ENCODE measurements around the gene CCDC160. TPM values are rescaled to one million over a fixed set of nuclear protein-coding genes. Genes with fewer than 3 reads are reported as not detected.

CCDC160 gene
- total and polyA plus RNA-seq, 2 of the 8 experiments (the other 6 are each of a cell fraction or from before 2014, with no cell fraction given): 0.92 to 2.6 TPM

DNA sequence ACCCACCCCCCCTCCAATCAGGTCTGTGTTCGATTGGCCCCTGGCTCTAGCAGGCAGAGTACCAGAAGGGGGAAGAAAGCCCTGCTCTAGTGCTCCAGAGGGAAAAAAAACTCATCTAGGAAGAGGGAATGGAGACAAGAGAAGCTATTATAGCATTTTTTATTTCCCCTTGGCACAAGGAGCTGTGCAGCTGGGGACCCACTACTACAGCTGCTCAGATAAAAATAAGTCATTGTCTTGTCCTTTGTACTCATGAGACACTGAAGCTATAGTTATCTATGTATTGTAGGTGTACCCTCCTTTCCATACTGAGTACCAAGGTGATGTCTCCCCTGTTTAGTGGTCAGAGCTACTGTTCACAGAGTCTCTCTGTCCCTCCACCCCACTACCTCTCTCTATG is 14.3 kb downstream of the CCDC160 start:
- H3K4ac ChIP-seq (replicated peaks; ENCODE audit: insufficient read length, low read depth, low read length): no peak overlapping the region
- H3K9ac ChIP-seq (replicated peaks in 1 of 4; ENCODE audit: extremely low read depth in 1 of 4, low read depth in 3 of 4, low read length in 3 of 4): no peak overlapping the region
- H2BK5ac ChIP-seq (ENCODE audit: low read depth, low read length): no peak overlapping the region
- H3K27me3 ChIP-seq (replicated peaks in 1 of 4; ENCODE audit: control insufficient read depth in 3 of 4, extremely low read depth in 1 of 4, insufficient read depth in 3 of 4, low read length in 3 of 4): no peaks in the 10 kb centered on the region
- no peak overlapping the region for H3K18ac ChIP-seq (ENCODE audit: extremely low read depth, low read length)
- H4K8ac ChIP-seq (ENCODE audit: extremely low read depth, insufficient read depth, low read length): no peak overlapping the region
- H2BK120ac ChIP-seq (replicated peaks; ENCODE audit: low read depth, low read length): no peak overlapping the region
- H2AK5ac ChIP-seq (ENCODE audit: low read depth, low read length): no peak overlapping the region
- no peak overlapping the region for H3K4me3 ChIP-seq (ENCODE audit: extremely low read depth in 1 of 4, insufficient read depth in 2 of 4, low read depth in 3 of 4, low read length in 4 of 4)
- H3K79me2 ChIP-seq (ENCODE audit: control insufficient read depth in 1 of 2, insufficient read depth in 2 of 2, low read length in 2 of 2): no peaks in the 10 kb centered on the region
- ChIA-PET CTCF (ENCODE audit: partially characterized antibody) (interaction anchor here (0.9 to 1.1 kb wide), 2 partner anchors 84 to 107 kb away, joined by 4 read pairs; no protein-coding TSS in a partner anchor), POLR2A (ENCODE audit: partially characterized antibody) (no interaction called here)
- H2BK20ac ChIP-seq (ENCODE audit: low read length): no peak overlapping the region
- FAIRE-seq (no peak), DNase-seq (ENCODE audit: low read depth in 1 of 2, low spot score in 2 of 2) (no peak)
- H3K36me3 ChIP-seq (ENCODE audit: control insufficient read depth in 2 of 4, insufficient read depth in 4 of 4, low read length in 3 of 4): no peaks in the 10 kb centered on the region
- no peaks in the 10 kb centered on the region; a peak in 1 of 7 replicates for H3K4me1 ChIP-seq (replicated peaks in 1 of 4; ENCODE audit: control insufficient read depth in 3 of 4, insufficient read depth in 4 of 4, low read length in 3 of 4)
- H2BK15ac ChIP-seq (ENCODE audit: low read length): no peak overlapping the region
- no peak overlapping the region for H3K27ac ChIP-seq (ENCODE audit: low read depth, low read length)
- H3K14ac ChIP-seq (ENCODE audit: insufficient read length): no peak overlapping the region
- H3K4me2 ChIP-seq (ENCODE audit: insufficient read depth in 1 of 2, low read depth in 2 of 2, low read length in 2 of 2): no peak overlapping the region
- H4K91ac ChIP-seq (replicated peaks; ENCODE audit: insufficient read length, low read length): no peak overlapping the region
- H2BK12ac ChIP-seq (ENCODE audit: low read depth, low read length): no peak overlapping the region
- H3K79me1 ChIP-seq (ENCODE audit: low read depth, low read length): no peaks in the 10 kb centered on the region
- no peak overlapping the region for H2AFZ ChIP-seq (ENCODE audit: low read length)
- no peak overlapping the region for H4K5ac ChIP-seq (ENCODE audit: insufficient read length, low read depth, low read length)
- no peaks in the 10 kb centered on the region for H4K20me1 ChIP-seq (replicated peaks in 1 of 2; ENCODE audit: control insufficient read depth in 1 of 2, insufficient read depth in 2 of 2, low read length in 2 of 2)
- no peak overlapping the region for H3K23ac ChIP-seq (ENCODE audit: insufficient read length)
- no peaks in the 10 kb centered on the region for H3K23me2 ChIP-seq (ENCODE audit: low read depth, low read length)
- no peaks in the 10 kb centered on the region for H3K9me3 ChIP-seq (ENCODE audit: insufficient read depth in 2 of 2, low read depth in 1 of 2, low read length in 1 of 2)
- WGBS, 2 experiments (ENCODE audit: extremely low coverage in 1 of 2, insufficient coverage in 1 of 2, insufficient read length in 1 of 2, insufficient replicate concordance in 2 of 2, low coverage in 1 of 2, low lambda C conversion rate in 2 of 2, missing lambda C conversion rate in 1 of 2): 70% methylated on average over 1 of the region's 1 CpG; no CpG with 5 or more reads in 1 of the 2 experiments
- no peak overlapping the region for H3K56ac ChIP-seq (replicated peaks; ENCODE audit: insufficient read length, low read depth, low read length)
- TF ChIP-seq CHD2 (IDR thresholded peaks at IDR 0.05; ENCODE audit: low read length): no peak
- TF ChIP-seq GABPA (IDR thresholded peaks at IDR 0.05; ENCODE audit: borderline replicate concordance, insufficient read depth, low read length): no peak
- no peak for TF ChIP-seq KDM4A (IDR thresholded peaks at IDR 0.05; ENCODE audit: low read depth, low read length, severe bottlenecking)
- TF ChIP-seq EGR1 (IDR thresholded peaks at IDR 0.05; ENCODE audit: borderline replicate concordance, low read depth, low read length): no peak
- TF ChIP-seq TAF7 (optimal IDR thresholded peaks at IDR 0.05; ENCODE audit: borderline replicate concordance, low read depth, low read length): no peak
- no peak for TF ChIP-seq CBX5 (IDR thresholded peaks at IDR 0.05; ENCODE audit: low read depth, low read length)
- no peak for TF ChIP-seq SP4 (IDR thresholded peaks at IDR 0.05; ENCODE audit: low read length)
- no peak for TF ChIP-seq JUND (IDR thresholded peaks at IDR 0.05; ENCODE audit: low read length)
- no peak for TF ChIP-seq POLR2AphosphoS5 (IDR thresholded peaks at IDR 0.05; ENCODE audit: low read depth, low read length)
- TF ChIP-seq POU5F1 (IDR thresholded peaks at IDR 0.05; ENCODE audit: low read depth, low read length): no peak

All from H1 (cell line).